GM12892 (cell line): ENCODE results near the gene RBM12.

Experiments used
- DNase-seq: peaks from one replicate; pipeline ENCODE4 v3.0.0; 2011; ENCODE audit not compliant: insufficient read length
- FAIRE-seq: peaks from 2 replicates; lab custom pipeline; 2011; peaks lifted over from hg19 to GRCh38; lab: Jason Lieb, UNC
- POLR2A ChIP-seq: IDR thresholded peaks from 2 replicates; pipeline ENCODE4 v1.6.1; 2011; ENCODE audit warnings: low read depth, low read length, control low read depth
- POLR2AphosphoS5 ChIP-seq: IDR thresholded peaks from 2 replicates; pipeline ENCODE4 v1.6.1; 2011; ENCODE audit warnings: low read depth, low read length, control low read depth
- TAF1 ChIP-seq: IDR thresholded peaks from 2 replicates; pipeline ENCODE4 v1.6.1; 2011; ENCODE audit warnings: low read depth, mild to moderate bottlenecking, control low read depth, low read length, borderline replicate concordance

Gene RBM12

GRCh38 chr20:35702824-35703695 is 38.4 kb upstream of the RBM12 start:
- no peak for FAIRE-seq
- no peak for DNase-seq
- TF ChIP-seq POLR2A, result peak; percentile 44
- TF ChIP-seq TAF1, result no peak

DNA sequence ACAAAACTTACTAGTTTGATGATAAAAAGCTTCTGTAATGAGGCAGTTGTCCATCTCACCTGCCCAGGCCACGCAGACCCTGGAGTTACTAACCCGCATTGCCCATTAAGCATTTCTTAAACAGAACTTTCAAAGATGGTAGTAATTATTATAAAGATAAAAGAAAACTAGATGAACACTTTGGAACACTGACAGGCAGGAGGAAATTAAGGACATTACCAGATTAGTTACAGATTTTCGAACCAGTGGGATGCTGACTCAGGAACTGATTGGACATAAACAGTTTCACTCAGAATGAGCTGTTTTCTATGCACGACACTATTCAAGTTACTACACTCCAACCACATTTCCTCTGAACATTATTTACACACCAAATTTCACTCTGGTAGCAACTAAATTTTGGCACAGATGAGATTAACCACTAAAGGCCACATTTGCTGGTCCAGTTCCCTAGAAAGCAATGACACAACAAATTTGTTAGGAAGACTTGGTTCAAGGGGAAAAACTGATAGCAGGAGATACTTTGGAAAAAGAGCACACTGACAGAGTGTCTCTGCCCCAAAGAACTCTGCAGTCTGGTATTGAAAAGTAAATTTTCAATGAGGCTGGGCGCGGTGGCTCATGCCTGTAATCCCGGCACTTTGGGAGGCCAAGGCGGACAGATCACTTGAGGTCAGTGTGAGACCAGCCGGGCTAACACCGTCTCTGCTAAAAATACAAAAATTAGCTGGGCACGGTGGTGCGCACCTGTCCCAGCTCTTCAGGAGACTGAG is 37.5 kb upstream of the RBM12 start:
- peak; percentile 67; the same call in 1 of the 2 replicates for TF ChIP-seq POLR2AphosphoS5
- peak; percentile 55 for TF ChIP-seq POLR2A
- no peak for TF ChIP-seq TAF1
- DNase-seq (no peak), FAIRE-seq (no peak)

DNA sequence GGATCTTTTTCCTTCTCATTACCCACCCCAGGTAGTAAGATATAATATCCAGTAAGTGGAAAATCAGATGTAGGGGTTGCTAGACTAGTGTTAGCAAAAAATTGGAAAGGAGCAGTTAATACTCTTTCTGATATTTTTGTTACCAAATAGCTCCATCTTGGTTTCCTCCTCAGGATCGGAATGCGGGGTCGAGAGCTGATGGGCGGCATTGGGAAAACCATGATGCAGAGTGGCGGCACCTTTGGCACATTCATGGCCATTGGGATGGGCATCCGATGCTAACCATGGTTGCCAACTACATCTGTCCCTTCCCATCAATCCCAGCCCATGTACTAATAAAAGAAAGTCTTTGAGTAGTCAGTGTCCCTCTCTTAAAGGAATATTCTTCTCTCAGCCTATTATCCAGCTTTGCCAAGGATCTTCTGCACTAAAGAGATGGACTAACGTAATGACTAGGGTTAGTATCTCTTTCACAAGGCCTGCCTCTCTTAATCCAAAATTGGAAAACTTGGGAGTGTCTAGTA is 36.0 kb upstream of the RBM12 start:
- FAIRE-seq (no peak), DNase-seq (no peak)
- TF ChIP-seq POLR2A (no peak), TAF1 (no peak), POLR2AphosphoS5 (no peak)

GRCh38 chr20:35699957-35700624 is 35.4 kb upstream of the RBM12 start:
- no peak for DNase-seq
- TF ChIP-seq TAF1 (no peak), POLR2AphosphoS5 (no peak), POLR2A (no peak)
- no peak for FAIRE-seq

DNA sequence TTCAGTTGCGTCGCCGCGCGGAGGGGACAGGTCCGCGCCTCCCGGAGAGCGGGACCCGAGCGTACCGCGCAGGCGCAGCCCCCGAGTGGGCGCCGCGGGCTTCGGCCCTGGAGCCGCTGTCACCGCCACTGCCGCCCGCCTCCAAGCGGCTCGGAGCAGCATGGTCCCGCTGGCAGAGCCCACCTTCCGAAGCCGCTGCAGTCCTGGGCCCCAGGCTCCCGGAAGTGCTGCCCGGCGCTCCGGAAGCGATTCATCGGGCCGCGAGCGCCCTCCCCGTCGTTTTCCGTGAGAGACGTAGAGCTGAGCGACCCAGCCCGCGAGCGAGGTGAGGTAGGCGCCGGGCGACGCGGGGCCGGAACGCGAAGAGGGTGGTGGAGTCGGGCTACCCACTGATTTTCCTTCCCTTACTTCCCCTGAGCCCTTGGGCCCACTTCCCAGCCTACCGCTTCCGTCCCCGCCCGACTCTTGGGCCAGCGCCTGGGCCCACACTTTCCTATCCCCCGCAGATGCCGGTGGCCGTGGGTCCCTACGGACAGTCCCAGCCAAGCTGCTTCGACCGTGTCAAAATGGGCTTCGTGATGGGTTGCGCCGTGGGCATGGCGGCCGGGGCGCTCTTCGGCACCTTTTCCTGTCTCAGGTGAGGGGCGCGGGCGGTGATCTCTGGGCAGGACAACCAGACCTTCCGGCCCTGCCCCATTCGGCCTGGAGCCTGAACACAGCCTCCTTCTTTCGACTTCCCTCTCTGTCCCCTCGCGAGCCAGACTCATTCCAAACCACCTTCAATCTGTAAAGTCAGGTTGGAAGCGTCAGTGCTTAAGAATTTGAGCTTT is 34.6 kb upstream of the RBM12 start, which contains the start of the genes NFS1 and ROMO1:
TSS of gene NFS1 (minus strand) at position 226 of the 830 bp plus-strand sequence. CDS start at position 162, 64 bp downstream.
TSS of gene ROMO1 (plus strand) at position 279 of the 830 bp plus-strand sequence. CDS start at position 507, 228 bp downstream.
- FAIRE-seq, result peak; percentile 81

GRCh38 chr20:35698298-35699126 is 33.8 kb upstream of the RBM12 start:
- TF ChIP-seq POLR2AphosphoS5 (no peak), POLR2A (no peak), TAF1 (no peak)
- peak; percentile 44 for FAIRE-seq
- no peak for DNase-seq

More for the DNA sequence above, 34.6 kb upstream of the RBM12 start, which contains the start of the genes NFS1 and ROMO1:
- DNase-seq, result peak; percentile 89
- TF ChIP-seq POLR2AphosphoS5, result peak; percentile 80
- peak; percentile 70 for TF ChIP-seq TAF1
- peak; percentile 88 for TF ChIP-seq POLR2A

DNA sequence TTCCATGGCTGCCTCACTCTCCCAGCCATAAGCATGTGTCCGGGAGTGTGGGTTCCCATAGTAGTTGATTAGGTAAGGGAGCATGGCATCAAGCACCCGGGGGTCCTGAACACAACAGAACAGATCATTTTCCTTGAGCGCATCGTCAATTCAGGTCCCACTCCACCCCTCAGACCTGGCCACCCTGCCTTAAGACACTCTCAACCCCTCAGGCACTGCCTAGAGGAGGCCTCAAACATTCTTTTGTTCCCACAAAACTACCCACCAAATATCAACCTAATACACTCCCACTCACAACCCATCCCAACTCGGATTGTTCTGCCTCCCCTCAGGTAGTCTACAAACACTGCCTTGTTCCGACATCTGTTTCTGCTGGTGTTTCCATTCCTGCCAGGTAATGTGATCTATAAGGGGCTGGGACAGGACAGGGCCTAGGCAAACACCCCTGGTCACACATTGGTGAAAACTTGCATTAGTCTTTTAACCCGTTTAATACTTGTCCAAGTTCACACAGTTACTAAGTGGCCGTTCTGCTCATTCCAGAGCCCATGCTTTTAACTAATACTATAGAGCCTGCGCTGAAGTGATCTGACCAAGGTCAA is 33.1 kb upstream of the RBM12 start:
- TF ChIP-seq TAF1 (no peak), POLR2AphosphoS5 (no peak), POLR2A (no peak)
- FAIRE-seq (no peak), DNase-seq (no peak)

DNA sequence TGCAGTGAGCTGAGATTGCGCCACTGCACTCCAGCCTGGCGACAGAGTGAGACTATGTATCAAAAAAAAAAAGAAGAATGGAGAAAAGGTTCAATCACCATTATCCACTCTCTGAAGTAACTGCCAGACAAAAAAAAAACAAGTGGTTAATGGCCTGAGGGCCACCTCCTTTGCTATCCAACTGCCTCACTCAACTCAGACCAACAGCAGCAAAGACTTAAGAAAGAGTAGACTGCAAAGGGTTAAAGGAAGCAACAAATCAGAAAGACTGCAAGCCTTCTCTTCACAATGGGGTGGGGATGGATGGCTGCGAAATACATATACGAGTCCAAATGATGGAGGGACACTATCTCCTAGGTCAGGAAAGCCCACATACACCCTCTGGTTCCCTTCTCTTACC is 31.3 kb upstream of the RBM12 start:
- FAIRE-seq (no peak), DNase-seq (no peak)
- TF ChIP-seq POLR2AphosphoS5 (no peak), TAF1 (no peak), POLR2A (no peak)

DNA sequence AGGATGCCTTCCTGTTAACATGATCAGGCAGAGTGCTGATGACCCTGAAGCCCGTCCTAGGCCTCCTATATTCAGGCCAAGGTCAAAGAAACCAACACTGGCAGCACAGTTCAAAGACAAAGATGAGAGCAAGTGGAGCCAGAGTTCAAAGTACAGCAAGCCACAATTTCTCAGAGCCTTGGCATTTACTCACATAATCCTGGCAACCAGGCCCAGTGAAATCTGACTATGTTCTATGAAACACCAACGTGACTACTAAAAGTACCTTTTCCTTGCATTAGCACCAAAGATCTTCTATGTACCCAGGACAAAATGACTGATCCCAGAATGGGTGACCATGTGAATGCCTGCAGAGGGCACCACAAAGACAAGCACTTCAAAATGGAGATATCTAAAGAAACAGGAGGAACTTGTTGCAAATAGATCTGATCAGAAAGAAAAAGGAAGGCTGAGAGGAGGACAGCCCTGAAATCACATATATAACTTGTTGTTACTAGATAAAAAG is 30.6 kb upstream of the RBM12 start:
- DNase-seq (no peak), FAIRE-seq (no peak)
- no peak for TF ChIP-seq POLR2A
- TF ChIP-seq POLR2AphosphoS5, result no peak
- no peak for TF ChIP-seq TAF1
